ENCODE data around the gene NKIRAS1. TPM values are rescaled to one million over a fixed set of nuclear protein-coding genes. Genes with fewer than 3 reads are reported as not detected.

NKIRAS1 gene
- total and polyA plus RNA-seq, 2 donors (not counting 1 experiment from before 2014, with no cell fraction given): 1.6 to 4.7 TPM

DNA sequence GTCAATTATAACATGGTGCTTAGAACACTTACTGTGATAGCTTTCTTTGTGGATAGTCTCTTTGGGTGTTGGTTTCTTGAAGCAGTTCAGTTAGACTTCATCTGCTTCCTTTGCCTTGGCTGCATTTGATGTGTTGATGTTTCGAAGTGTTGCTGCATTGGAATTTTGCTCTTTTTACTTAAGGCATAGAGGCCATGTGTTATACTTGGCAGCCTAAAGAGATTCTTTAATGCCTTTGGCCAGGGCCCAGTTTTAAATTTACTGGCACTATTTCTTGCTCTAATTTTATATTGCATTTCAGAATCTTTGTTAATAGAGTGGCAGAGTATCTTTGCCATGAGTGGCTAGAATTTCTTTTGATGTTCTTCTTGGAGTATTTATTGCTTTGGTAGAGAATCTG lies 49.5 kb upstream of the NKIRAS1 start:
- Histone ChIP-seq H3K4me2 (replicated peaks; ENCODE audit: low read depth, low read length, poor library complexity, severe bottlenecking) (no peak overlapping the region), H2AFZ (ENCODE audit: insufficient read depth, low read depth, low read length, poor library complexity, severe bottlenecking) (no peak overlapping the region), H3K27me3 (replicated peaks in 1 of 4; ENCODE audit: control extremely low read depth in 1 of 4, control insufficient read depth in 3 of 4, insufficient read depth in 4 of 4, low read length in 3 of 4) (no peaks in the 10 kb centered on the region), H3K4me1 (ENCODE audit: control insufficient read depth in 2 of 2, insufficient read depth in 2 of 2, low read length in 2 of 2) (no peaks in the 10 kb centered on the region), H3K9me3 (ENCODE audit: control extremely low read depth in 1 of 3, control insufficient read depth in 2 of 3, insufficient read depth in 1 of 3, low read length in 2 of 3) (no peaks in the 10 kb centered on the region), H3K27ac (ENCODE audit: low read length in 2 of 2) (no peak overlapping the region), H3K79me2 (ENCODE audit: control insufficient read depth, insufficient read depth, low read length) (peaks cover 19% of the 10 kb centered on the region), H3K4me3 (ENCODE audit: control extremely low read depth in 1 of 5, extremely low read depth in 1 of 5, insufficient read depth in 1 of 5, low read depth in 2 of 5, low read length in 4 of 5) (no peak overlapping the region), H3K36me3 (replicated peaks in 1 of 2; ENCODE audit: control extremely low read depth in 1 of 2, control insufficient read depth in 1 of 2, extremely low read depth in 1 of 2, insufficient read depth in 2 of 2, low read length in 1 of 2) (peaks cover 0 to 57% of the 10 kb centered on the region in 2 experiments), H3K9ac (ENCODE audit: low read length) (no peak overlapping the region), H4K20me1 (ENCODE audit: control insufficient read depth, insufficient read depth, low read length, poor library complexity, severe bottlenecking) (peaks cover 41% of the 10 kb centered on the region)
- Mint-ChIP-seq H3K27ac (no peak overlapping the region), H3K4me1 (no peaks in the 10 kb centered on the region), H3K4me3 (no peak overlapping the region), H3K9me3 (ENCODE audit: insufficient read depth) (no peaks in the 10 kb centered on the region), H3K27me3 (no peaks in the 10 kb centered on the region)
- 100% methylated on average over 1 of the region's 1 CpG for WGBS (ENCODE audit: insufficient coverage)
- ATAC-seq (ENCODE audit: low read depth) (no peak), DNase-seq (no peak)
- ChIA-PET CTCF (interaction anchor here (0.7 kb wide), 1 partner anchor 1650 kb away, joined by 3 read pairs; no protein-coding TSS in a partner anchor), POLR2A (no interaction called here)
- intact Hi-C loops (cut with micrococcal nuclease): no loop called here
- TF ChIP-seq EZH2 (IDR thresholded peaks at IDR 0.05; ENCODE audit: borderline replicate concordance, insufficient read depth, low read depth, low read length, poor library complexity, severe bottlenecking): no peak
- TF ChIP-seq, protein P1, sequence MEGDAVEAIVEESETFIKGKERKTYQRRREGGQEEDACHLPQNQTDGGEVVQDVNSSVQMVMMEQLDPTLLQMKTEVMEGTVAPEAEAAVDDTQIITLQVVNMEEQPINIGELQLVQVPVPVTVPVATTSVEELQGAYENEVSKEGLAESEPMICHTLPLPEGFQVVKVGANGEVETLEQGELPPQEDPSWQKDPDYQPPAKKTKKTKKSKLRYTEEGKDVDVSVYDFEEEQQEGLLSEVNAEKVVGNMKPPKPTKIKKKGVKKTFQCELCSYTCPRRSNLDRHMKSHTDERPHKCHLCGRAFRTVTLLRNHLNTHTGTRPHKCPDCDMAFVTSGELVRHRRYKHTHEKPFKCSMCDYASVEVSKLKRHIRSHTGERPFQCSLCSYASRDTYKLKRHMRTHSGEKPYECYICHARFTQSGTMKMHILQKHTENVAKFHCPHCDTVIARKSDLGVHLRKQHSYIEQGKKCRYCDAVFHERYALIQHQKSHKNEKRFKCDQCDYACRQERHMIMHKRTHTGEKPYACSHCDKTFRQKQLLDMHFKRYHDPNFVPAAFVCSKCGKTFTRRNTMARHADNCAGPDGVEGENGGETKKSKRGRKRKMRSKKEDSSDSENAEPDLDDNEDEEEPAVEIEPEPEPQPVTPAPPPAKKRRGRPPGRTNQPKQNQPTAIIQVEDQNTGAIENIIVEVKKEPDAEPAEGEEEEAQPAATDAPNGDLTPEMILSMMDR (IDR thresholded peaks at IDR 0.05): no peak

DNA sequence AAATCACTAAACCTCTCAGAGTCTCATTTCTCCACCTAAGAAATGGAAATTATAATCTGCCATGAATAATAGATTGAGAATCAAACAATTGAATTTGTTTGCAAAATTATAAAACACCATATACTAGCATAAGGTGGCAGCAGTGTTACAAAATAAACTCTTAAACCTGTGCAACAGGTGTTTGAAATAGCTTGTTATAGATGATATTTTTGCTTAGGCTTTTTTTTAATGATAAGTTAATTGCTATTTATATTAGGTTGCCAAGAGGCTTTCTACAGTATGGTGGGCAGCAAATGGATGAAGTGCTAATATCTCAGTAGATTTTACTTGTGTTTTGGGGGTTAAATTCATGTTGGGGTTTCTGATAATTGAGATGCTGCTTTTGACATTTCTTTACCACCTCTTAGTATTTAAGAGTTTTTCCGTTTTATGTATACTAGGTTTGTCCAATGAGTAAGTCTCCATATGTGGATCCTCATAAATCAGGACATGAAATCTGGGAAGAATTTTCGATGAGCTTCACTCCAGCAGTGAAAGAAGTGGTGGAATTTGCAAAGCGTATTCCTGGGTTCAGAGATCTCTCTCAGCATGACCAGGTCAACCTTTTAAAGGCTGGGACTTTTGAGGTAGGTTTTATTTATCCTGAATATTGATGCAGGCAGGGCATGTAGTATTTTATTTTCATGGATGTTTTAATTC lies 47.9 kb upstream of the NKIRAS1 start:
- H3K27ac Mint-ChIP-seq: no peak overlapping the region
- Histone ChIP-seq H3K4me3 (ENCODE audit: control extremely low read depth in 1 of 5, extremely low read depth in 1 of 5, insufficient read depth in 1 of 5, low read depth in 2 of 5, low read length in 4 of 5) (no peak overlapping the region), H3K27me3 (replicated peaks in 1 of 4; ENCODE audit: control extremely low read depth in 1 of 4, control insufficient read depth in 3 of 4, insufficient read depth in 4 of 4, low read length in 3 of 4) (no peaks in the 10 kb centered on the region), H4K20me1 (ENCODE audit: control insufficient read depth, insufficient read depth, low read length, poor library complexity, severe bottlenecking) (peaks cover 49% of the 10 kb centered on the region), H2AFZ (ENCODE audit: insufficient read depth, low read depth, low read length, poor library complexity, severe bottlenecking) (no peak overlapping the region), H3K4me2 (replicated peaks; ENCODE audit: low read depth, low read length, poor library complexity, severe bottlenecking) (no peak overlapping the region), H3K36me3 (replicated peaks in 1 of 2; ENCODE audit: control extremely low read depth in 1 of 2, control insufficient read depth in 1 of 2, extremely low read depth in 1 of 2, insufficient read depth in 2 of 2, low read length in 1 of 2) (peaks cover 0 to 54% of the 10 kb centered on the region in 2 experiments), H3K4me1 (ENCODE audit: control insufficient read depth in 2 of 2, insufficient read depth in 2 of 2, low read length in 2 of 2) (no peaks in the 10 kb centered on the region), H3K9me3 (ENCODE audit: control extremely low read depth in 1 of 3, control insufficient read depth in 2 of 3, insufficient read depth in 1 of 3, low read length in 2 of 3) (no peaks in the 10 kb centered on the region), H3K9ac (ENCODE audit: low read length) (no peak overlapping the region), H3K27ac (ENCODE audit: low read length in 2 of 2) (no peak overlapping the region), H3K79me2 (ENCODE audit: control insufficient read depth, insufficient read depth, low read length) (peaks cover 19% of the 10 kb centered on the region)
- ATAC-seq (ENCODE audit: low read depth) (no peak), DNase-seq (no peak)
- no peaks in the 10 kb centered on the region for H3K27me3 Mint-ChIP-seq
- TF ChIP-seq, protein P1 (IDR thresholded peaks at IDR 0.05): no peak
- no peak for TF ChIP-seq EZH2 (IDR thresholded peaks at IDR 0.05; ENCODE audit: borderline replicate concordance, insufficient read depth, low read depth, low read length, poor library complexity, severe bottlenecking)
- CTCF ChIA-PET: interaction anchor here (0.7 to 1.2 kb wide), 2 partner anchors 9 to 553 kb away, joined by 3 to 4 read pairs; no protein-coding TSS in a partner anchor
- no peaks in the 10 kb centered on the region for H3K4me1 Mint-ChIP-seq
- WGBS (ENCODE audit: insufficient coverage): no CpG with 5 or more reads among the region's 3 CpGs
- no peaks in the 10 kb centered on the region for H3K9me3 Mint-ChIP-seq (ENCODE audit: insufficient read depth)
- intact Hi-C loops (cut with micrococcal nuclease): no loop called here
- H3K4me3 Mint-ChIP-seq: no peak overlapping the region
- POLR2A ChIA-PET: interaction anchor here (0.7 kb wide), 3 partner anchors 19 to 479 kb away, joined by 3 to 13 read pairs (median 4); no protein-coding TSS in a partner anchor

All from B cell (primary cell).